Activated T-cell treated with anti-CD3 and anti-CD28 coated beads, Interleukin-2, amount 50 U/mL, for 72 hours (primary cell): ENCODE measurements around the gene SGIP1. TPM values are rescaled to one million over a fixed set of nuclear protein-coding genes. Genes with fewer than 3 reads are reported as not detected.

Experiments
- ATAC-seq, 2 donors: fragments of 150-1000 bp; cut with Tn5 transposase; replicated peaks in 1 of 2; 2 replicates each; pipeline ENCODE4 v1.10.0; 2021; ENCODE audit warnings: moderate library complexity in 2 of 2, mild to moderate bottlenecking in 1 of 2
- DNase-seq, 2 donors: peaks; one replicate each; pipeline ENCODE4 v3.0.0; 2021 to 2022; ENCODE audit warnings: mixed read lengths in 1 of 2
- H3K27ac Mint-ChIP-seq: one replicate; pipeline ENCODE4 v1.8.0; 2022; ENCODE audit warnings: mild to moderate bottlenecking, moderate library complexity, mixed read lengths
- H3K27me3 Mint-ChIP-seq: one replicate; pipeline ENCODE4 v1.8.0; 2022; ENCODE audit warnings: low read depth, mixed read lengths
- H3K36me3 Mint-ChIP-seq, 2 donors: one replicate each; pipeline ENCODE4 v1.8.0; 2022; ENCODE audit warnings: mixed read lengths in 2 of 2, mild to moderate bottlenecking in 1 of 2; ENCODE audit not compliant: insufficient read depth in 2 of 2
- H3K4me1 Mint-ChIP-seq: one replicate; pipeline ENCODE4 v1.8.0; 2022; ENCODE audit warnings: low read depth, mixed read lengths
- H3K4me3 Mint-ChIP-seq, 2 donors: one replicate each; pipeline ENCODE4 v1.8.0; 2022; ENCODE audit warnings: mild to moderate bottlenecking in 2 of 2, mixed read lengths in 2 of 2, moderate library complexity in 2 of 2
- H3K9me3 Mint-ChIP-seq, 2 donors: one replicate each; pipeline ENCODE4 v1.8.0; 2022; ENCODE audit warnings: mixed read lengths in 2 of 2
- total RNA-seq, 2 donors: library from RNA; stranded (reverse); gene quantifications; one replicate each; pipeline ENCODE4 v1.2.3, GENCODE V29; 2022

The SGIP1 gene
- total RNA-seq, 2 donors from 2014 or later, result 0.31 TPM; not detected in 1

DNA sequence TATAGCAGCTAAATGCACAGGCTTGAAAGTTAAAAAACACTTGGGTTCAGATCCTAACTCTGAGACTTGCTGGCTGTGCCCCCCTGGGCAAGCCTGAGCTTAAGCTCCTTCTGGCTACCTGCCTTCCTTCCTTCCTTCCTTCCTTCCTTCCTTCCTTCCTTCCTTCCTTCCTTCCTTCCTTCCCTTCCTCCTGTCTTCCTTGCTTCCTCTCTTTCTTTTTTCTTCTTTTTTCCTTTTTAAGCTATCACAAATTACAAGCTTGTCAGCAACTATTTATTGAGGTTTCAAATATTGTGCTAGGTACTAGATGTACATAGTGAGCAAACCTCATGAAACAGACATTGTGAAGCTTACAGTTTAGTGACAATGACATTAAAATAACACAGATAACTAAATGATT lies 15.1 kb downstream of the SGIP1 start:
- H3K4me1 Mint-ChIP-seq, result no peaks in the 10 kb centered on the region

DNA sequence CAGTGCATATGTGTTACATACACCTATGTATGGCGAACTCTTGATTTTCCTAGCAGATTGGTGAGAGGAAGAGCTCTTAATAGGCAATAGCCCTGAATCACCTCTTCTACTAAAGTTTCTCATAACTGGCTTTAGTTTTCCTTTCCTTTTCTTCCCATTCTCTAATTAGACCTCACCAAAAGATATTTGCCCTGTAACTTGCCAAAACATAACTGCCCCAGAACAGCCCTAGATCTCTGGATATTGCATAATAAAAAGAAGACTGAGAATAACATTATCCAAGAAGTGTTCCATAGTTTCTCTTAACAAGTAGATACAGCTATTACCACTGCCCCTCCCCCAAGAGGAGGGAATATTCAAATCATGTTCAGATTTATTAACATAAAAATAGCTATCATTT lies 16.3 kb downstream of the SGIP1 start:
- Mint-ChIP-seq H3K9me3 (no peaks in the 10 kb centered on the region), H3K4me3 (no peak overlapping the region), H3K27ac (no peak overlapping the region), H3K27me3 (peaks cover 6% of the 10 kb centered on the region), H3K36me3 (no peaks in the 10 kb centered on the region), H3K4me1 (no peaks in the 10 kb centered on the region)
- ATAC-seq (no peak), DNase-seq (no peak)

More for the DNA sequence above, 15.1 kb downstream of the SGIP1 start:
- Mint-ChIP-seq H3K4me3 (no peak overlapping the region), H3K27me3 (peaks cover 13% of the 10 kb centered on the region), H3K36me3 (no peaks in the 10 kb centered on the region), H3K27ac (no peak overlapping the region), H3K9me3 (no peaks in the 10 kb centered on the region)
- ATAC-seq, result no peak
- no peak for DNase-seq

DNA sequence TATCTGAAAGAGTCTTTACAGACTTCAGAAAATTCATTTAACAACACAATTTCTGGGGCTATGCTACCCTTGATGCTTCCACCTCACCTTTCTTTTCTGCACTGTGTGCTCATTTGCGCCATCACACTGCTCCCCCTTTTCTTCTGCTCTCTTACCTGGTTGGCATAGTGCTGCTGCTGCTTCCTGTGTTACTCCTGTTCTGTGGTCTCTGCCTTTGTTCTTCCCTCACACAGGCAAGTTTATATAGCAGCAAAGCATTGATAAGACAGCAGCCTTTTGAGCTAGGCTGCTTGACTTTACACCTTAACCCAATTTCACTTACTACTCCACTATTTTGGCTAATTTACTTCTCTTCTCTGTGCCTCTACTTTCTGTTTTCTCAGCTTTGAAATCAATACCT lies 18.3 kb downstream of the SGIP1 start:
- Mint-ChIP-seq H3K4me1 (no peaks in the 10 kb centered on the region), H3K4me3 (no peak overlapping the region), H3K27me3 (peaks cover 5% of the 10 kb centered on the region), H3K27ac (no peak overlapping the region), H3K36me3 (no peaks in the 10 kb centered on the region), H3K9me3 (no peaks in the 10 kb centered on the region)
- no peak for DNase-seq
- ATAC-seq, result no peak

DNA sequence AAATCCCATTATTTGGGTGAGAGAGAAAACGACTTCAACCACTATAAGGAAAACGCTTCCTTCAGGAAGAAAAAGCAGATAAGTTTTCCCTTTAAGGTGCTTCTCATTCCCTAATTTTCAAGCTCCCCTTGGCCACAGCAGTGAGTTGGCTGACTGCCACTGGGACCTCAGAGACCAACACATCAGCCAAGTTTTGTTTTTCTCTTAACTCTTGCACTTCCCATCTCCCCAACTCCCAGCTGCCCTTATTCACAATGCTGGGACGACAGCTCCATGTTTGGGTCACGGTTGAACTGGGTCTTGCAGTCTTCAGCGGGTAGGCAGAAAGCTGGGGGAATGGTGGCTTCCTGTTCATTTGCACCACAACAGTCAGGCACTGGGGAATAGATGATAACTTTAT lies 18.9 kb downstream of the SGIP1 start:
- peaks cover under 1% of the 10 kb centered on the region for H3K27me3 Mint-ChIP-seq
- H3K36me3 Mint-ChIP-seq, result no peaks in the 10 kb centered on the region
- ATAC-seq (no peak), DNase-seq (no peak)
- no peak overlapping the region for H3K4me3 Mint-ChIP-seq
- H3K9me3 Mint-ChIP-seq, result no peaks in the 10 kb centered on the region
- no peak overlapping the region for H3K27ac Mint-ChIP-seq
- H3K4me1 Mint-ChIP-seq, result no peaks in the 10 kb centered on the region

DNA sequence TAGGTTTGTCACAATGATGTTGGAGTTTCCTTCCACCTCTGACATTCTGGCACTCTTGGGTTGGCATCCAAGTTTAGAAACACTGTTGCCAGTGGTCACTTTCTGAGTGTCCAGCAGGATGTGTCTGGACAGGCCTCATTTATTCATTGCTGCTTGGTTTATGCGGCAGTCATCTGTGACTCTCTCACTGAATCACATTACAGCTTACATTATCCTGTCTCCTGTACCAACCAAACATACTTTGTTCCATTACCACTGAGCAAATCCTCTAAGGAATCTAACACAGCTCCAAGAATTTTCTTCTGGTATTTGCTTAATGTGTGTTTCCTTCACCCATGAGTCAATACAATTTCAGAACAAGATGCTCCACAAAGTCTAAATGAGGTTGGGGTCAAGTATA lies 19.9 kb downstream of the SGIP1 start:
- Mint-ChIP-seq H3K4me1 (no peaks in the 10 kb centered on the region), H3K27ac (no peak overlapping the region), H3K9me3 (no peaks in the 10 kb centered on the region), H3K4me3 (no peak overlapping the region), H3K36me3 (no peaks in the 10 kb centered on the region), H3K27me3 (no peaks in the 10 kb centered on the region)
- DNase-seq (no peak), ATAC-seq (no peak)

DNA sequence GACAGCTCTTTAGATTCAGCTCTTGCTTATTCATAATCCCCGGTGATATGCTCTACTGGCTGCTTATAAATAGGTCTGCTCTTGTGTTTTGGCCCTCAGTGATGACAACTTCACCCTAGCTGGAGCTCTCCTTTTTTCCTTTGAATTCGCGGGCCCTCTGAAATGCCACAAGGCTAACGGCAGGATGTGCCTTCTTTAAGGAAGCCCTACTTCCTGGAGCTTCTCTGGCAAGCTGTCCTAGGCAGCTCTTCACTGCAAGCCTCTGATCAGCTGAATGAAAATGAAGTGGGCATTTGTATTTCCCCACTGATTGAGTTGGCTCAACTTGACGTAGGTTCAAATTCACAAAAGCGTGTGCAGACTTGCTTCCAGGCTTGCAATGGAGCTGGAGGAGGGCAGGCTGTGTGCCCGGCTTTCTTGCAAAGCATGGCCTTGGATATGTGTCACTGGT lies 22.2 kb downstream of the SGIP1 start:
- no peak for ATAC-seq
- no peak overlapping the region for H3K4me3 Mint-ChIP-seq
- DNase-seq, result no peak
- peaks cover 3% of the 10 kb centered on the region for H3K27me3 Mint-ChIP-seq
- H3K4me1 Mint-ChIP-seq, result no peaks in the 10 kb centered on the region
- H3K9me3 Mint-ChIP-seq, result no peaks in the 10 kb centered on the region
- H3K27ac Mint-ChIP-seq, result no peak overlapping the region
- H3K36me3 Mint-ChIP-seq, result no peaks in the 10 kb centered on the region

DNA sequence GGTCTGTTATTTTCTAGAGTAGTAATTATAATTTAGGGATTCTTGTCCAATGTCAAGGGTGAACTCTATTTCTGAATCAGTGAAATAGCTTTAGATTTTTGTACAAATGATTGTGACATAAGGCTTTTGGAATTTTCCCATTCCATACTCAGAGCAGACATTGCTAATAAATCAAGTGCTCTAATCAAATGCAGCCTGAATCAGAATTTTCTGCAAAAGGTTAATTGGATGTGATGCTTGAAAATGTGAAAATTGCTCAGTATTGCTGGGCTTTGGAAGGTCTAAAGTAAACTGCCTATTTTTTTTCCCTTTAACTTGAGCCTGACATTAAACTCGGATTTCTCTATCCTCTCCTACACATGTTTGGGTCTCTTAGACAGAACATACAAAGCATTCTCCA lies 23.2 kb downstream of the SGIP1 start:
- no peak for DNase-seq
- Mint-ChIP-seq H3K27me3 (peaks cover 12% of the 10 kb centered on the region), H3K4me3 (no peak overlapping the region), H3K27ac (no peak overlapping the region), H3K4me1 (no peaks in the 10 kb centered on the region), H3K9me3 (no peaks in the 10 kb centered on the region), H3K36me3 (no peaks in the 10 kb centered on the region)
- ATAC-seq, result no peak

DNA sequence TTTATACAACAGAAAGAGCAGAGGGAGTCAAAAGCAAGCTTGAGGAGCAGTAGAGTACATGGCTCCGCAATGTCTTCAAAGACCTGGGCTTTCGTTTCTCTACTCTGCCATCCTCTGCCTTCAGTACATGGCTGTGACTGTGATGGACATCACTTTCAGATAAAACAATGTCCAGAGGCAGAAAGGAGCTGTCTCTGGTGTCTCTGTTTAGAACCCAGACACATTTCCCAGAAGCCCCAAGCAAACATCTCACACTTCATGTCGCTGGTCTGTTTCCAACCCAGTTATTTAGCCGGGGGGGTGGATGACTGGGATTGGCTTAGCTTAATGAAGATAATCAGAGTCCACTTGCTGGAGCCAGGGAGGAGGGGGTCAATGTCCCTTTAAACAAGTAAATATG lies 25.6 kb downstream of the SGIP1 start:
- Mint-ChIP-seq H3K27ac (no peak overlapping the region), H3K4me3 (no peak overlapping the region), H3K4me1 (no peaks in the 10 kb centered on the region), H3K9me3 (no peaks in the 10 kb centered on the region), H3K36me3 (no peaks in the 10 kb centered on the region), H3K27me3 (peaks cover 23% of the 10 kb centered on the region)
- ATAC-seq, result no peak
- no peak for DNase-seq

DNA sequence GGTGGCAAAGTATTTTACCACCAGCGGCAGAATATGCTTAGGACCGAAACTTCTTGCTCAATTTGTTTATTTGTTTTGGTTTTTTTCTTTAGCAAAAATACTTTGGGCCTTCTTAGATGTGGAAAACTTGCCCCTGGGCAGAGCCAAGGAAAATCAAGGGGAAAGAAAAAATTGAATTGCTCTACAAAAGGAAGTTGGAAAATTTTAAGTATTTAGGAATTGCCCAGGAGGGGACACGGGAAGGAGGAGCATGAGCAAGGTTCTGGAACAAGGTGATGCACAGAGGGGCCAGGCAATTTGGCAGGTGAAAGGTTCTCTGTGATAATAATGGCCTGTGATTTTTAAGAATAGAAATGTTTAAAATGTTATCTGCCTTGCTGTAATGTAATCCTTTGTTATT lies 28.6 kb downstream of the SGIP1 start:
- Mint-ChIP-seq H3K4me3 (no peak overlapping the region), H3K9me3 (no peaks in the 10 kb centered on the region), H3K27ac (no peak overlapping the region), H3K36me3 (no peaks in the 10 kb centered on the region), H3K27me3 (peaks cover 29% of the 10 kb centered on the region), H3K4me1 (no peaks in the 10 kb centered on the region)
- no peak for ATAC-seq
- DNase-seq, result no peak

DNA sequence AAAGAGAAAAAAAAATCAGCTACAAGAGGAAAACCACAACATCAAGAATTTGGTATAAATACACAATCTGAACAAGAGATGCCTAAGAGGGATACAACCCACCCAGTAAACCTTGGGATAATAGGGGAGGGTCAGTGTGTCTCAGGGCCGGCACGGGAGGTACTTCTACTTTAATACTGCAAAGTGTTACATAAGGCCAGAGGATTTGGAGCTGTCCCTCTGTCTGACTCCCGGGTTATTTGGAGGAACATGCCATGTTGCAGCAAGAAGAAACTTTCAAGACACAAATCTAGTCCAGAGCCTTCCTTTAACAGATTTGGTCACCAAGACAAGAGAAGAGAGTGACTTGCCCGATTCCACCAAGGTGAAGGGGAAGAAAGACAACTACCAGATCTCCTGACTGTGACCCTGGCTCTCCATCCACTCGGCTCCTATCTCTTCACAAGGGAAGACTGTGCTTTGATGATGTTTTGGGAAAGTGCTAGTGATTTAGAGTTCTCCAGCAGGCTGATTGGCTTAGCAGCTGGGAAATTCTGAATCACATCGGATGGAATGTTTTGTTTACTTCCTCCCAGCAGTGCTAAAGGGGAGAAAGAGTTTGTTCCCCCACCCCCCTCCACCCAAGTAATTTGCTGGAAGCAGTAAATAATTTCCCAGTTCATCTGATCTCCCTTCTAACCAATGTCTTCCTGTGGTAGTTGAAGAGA lies 29.3 kb downstream of the SGIP1 start:
- DNase-seq (no peak), ATAC-seq (no peak)
- peaks cover 0 to 6% of the 10 kb centered on the region in 2 donors for H3K9me3 Mint-ChIP-seq
- no peaks in the 10 kb centered on the region for H3K4me1 Mint-ChIP-seq
- H3K27me3 Mint-ChIP-seq, result peaks cover 29% of the 10 kb centered on the region
- no peak overlapping the region for H3K4me3 Mint-ChIP-seq
- peaks cover 0 to 2% of the 10 kb centered on the region in 2 donors for H3K36me3 Mint-ChIP-seq
- no peak overlapping the region for H3K27ac Mint-ChIP-seq

DNA sequence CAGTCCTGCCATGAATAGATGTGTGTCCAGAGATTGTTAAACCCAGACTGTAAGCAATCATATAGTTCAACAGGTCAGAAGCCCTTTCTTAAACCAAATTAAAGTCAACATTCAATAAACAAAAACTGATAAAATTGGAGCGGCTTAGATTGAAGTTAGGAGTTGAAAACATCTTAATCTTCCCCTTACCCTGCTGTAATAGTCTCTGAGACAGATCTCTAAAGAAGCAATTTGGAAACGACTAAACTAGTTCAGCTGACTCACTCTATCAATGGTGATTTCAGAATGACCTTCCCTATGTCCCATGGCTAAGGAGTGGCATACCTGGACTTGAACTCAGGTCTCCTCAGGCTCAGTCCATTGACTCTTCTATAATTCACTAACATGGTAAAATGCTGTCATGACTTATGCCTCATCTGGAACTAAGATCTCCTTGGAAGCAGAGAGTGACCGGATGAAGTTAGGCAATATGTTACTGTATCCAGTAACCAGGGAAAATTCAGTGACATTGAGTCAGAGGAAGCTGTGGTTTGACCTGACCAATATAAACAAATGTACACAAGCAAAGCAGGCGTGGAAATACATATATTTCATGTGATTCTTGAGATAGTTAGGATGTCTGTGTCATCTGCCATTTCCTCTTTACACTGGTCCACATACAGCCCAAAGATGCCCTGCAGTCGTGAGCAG lies 30.1 kb downstream of the SGIP1 start:
- Mint-ChIP-seq H3K4me1 (no peaks in the 10 kb centered on the region), H3K27me3 (peaks cover 29% of the 10 kb centered on the region), H3K36me3 (peaks cover 0 to 2% of the 10 kb centered on the region in 2 donors), H3K4me3 (no peak overlapping the region), H3K9me3 (peaks cover 0 to 6% of the 10 kb centered on the region in 2 donors), H3K27ac (no peak overlapping the region)
- ATAC-seq (peak in 1 of 2 donors; percentile 9), DNase-seq (no peak)

DNA sequence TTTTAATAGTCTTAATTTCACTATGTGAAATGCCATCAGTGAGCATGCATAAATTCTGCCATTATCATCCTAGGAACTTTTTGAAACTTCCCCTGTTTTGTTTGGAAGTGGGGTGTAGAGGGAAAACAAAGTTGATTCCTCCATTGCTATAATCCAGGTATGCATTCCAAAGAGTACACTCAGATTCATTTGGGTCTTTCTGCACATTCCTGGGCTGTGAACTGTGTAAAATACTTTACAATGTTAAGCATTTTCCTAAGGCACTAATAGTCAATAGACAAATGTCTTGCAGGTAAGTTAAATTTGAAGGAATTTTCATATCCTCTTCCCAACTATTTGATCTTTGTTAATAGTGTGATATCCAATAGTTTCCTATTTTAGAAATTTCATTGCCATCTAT lies 36.2 kb downstream of the SGIP1 start:
- Mint-ChIP-seq H3K4me3 (no peak overlapping the region), H3K4me1 (no peaks in the 10 kb centered on the region), H3K27me3 (peaks cover 6% of the 10 kb centered on the region)

DNA sequence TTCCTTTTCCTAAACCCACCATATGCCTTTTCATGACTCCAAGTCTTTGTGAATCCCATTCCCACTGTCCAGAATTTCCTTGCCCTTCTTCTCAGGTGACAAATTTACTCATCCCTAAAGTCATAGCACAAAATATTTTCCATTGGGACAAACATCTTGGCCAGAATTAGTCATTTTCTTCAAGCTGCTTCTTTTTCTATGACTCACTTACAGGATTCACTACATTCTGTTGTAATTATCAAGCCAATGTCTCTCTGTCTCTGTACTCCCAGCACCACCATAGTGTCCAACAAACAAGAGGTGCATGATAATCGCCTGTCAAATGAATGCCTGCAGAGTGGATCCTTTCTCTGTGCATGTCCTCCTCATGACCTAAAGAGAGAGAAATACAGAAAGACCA lies 37.8 kb downstream of the SGIP1 start:
- peaks cover 0 to 2% of the 10 kb centered on the region in 2 donors for H3K36me3 Mint-ChIP-seq
- H3K4me3 Mint-ChIP-seq, result no peak overlapping the region
- peaks cover 0 to 6% of the 10 kb centered on the region in 2 donors for H3K9me3 Mint-ChIP-seq
- H3K27me3 Mint-ChIP-seq, result peaks cover 6% of the 10 kb centered on the region
- DNase-seq (no peak), ATAC-seq (no peak)
- H3K4me1 Mint-ChIP-seq, result no peaks in the 10 kb centered on the region
- H3K27ac Mint-ChIP-seq, result no peak overlapping the region

More for the DNA sequence above, 36.2 kb downstream of the SGIP1 start:
- ATAC-seq, result no peak
- DNase-seq, result no peak
- Mint-ChIP-seq H3K9me3 (peaks cover 0 to 6% of the 10 kb centered on the region in 2 donors), H3K36me3 (peaks cover 0 to 2% of the 10 kb centered on the region in 2 donors), H3K27ac (no peak overlapping the region)

DNA sequence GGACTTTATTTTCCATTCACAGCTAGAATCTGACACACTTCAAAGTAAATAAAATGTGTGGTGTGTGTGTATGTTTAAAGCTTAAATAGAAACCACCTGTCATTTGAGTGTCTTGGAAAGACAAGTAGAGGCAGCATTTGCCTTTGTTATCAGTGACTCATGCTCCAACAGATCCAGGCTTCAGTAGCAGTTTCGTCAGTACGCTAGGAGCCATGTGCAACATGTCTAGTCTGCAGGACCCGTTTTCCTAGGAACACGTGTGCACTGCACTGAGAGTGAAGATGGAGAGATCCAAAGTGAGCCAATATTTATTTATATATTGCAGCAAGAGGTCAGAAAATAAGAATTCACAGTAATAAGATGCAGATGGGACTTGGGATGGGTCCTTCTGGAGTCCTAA lies 41.8 kb downstream of the SGIP1 start:
- ATAC-seq (no peak), DNase-seq (no peak)
- H3K4me1 Mint-ChIP-seq, result no peaks in the 10 kb centered on the region
- no peaks in the 10 kb centered on the region for H3K9me3 Mint-ChIP-seq
- H3K4me3 Mint-ChIP-seq, result no peak overlapping the region
- H3K27me3 Mint-ChIP-seq, result peaks cover 10% of the 10 kb centered on the region
- no peaks in the 10 kb centered on the region for H3K36me3 Mint-ChIP-seq
- no peak overlapping the region for H3K27ac Mint-ChIP-seq
